Ramos (cell line): ENCODE data around the gene AMOT.
"Not testable (repeated sequence)": the region's sequence is repeated elsewhere in the genome, so short reads cannot be mapped to it uniquely, and the experiment has no call there.

Experiments
- in situ Hi-C: fragments of 300-500 bp; cut with MboI; formaldehyde crosslinking; loops from one replicate; pipeline ENCODE4 v1.14.3; 2022; ENCODE audit warnings: low sequenced_read_pairs; ENCODE audit not compliant: unreplicated experiment

AMOT gene

GRCh38 chrX:112840382-112841113 is at the start of gene AMOT:
TSS of gene AMOT (minus strand) at chrX:112840831. CDS start at chrX:112823126, 17,705 bp downstream.
- in situ Hi-C loops = no loop called here

- in situ Hi-C loops = no loop called here
Measured at GRCh38 chrX:112889400-112889799, 48.8 kb upstream of the AMOT start.

GRCh38 chrX:112888916-112889315 is 48.3 kb upstream of the AMOT start:
- in situ Hi-C loops = no loop called here

- in situ Hi-C loops = no loop called here
Measured at GRCh38 chrX:112877771-112878173, 37.1 kb upstream of the AMOT start.

GRCh38 chrX:112874614-112875013 is 34.0 kb upstream of the AMOT start:
- in situ Hi-C loops = no loop called here

GRCh38 chrX:112874175-112874574 is 33.5 kb upstream of the AMOT start:
- in situ Hi-C loops = no loop called here

- in situ Hi-C loops = no loop called here
Measured at GRCh38 chrX:112868586-112868985, 28.0 kb upstream of the AMOT start.

- in situ Hi-C loops = no loop called here
Measured at GRCh38 chrX:112867570-112867969, 26.9 kb upstream of the AMOT start.

GRCh38 chrX:112866175-112866574 is 25.5 kb upstream of the AMOT start:
- in situ Hi-C loops = no loop called here

GRCh38 chrX:112865464-112866025 is 24.9 kb upstream of the AMOT start:
- in situ Hi-C loops = no loop called here

GRCh38 chrX:112863850-112864249 is 23.2 kb upstream of the AMOT start:
- in situ Hi-C loops = no loop called here

- in situ Hi-C loops = no loop called here
Measured at GRCh38 chrX:112857478-112857878, 16.8 kb upstream of the AMOT start.

- in situ Hi-C loops = not testable (repeated sequence)
Measured at GRCh38 chrX:112854901-112855300, 14.3 kb upstream of the AMOT start.

- in situ Hi-C loops = no loop called here
Measured at GRCh38 chrX:112852851-112853250, 12.2 kb upstream of the AMOT start.

GRCh38 chrX:112851806-112852205 is 11.2 kb upstream of the AMOT start:
- in situ Hi-C loops = no loop called here

GRCh38 chrX:112851161-112851779 is 10.6 kb upstream of the AMOT start:
- in situ Hi-C loops = no loop called here

GRCh38 chrX:112849016-112849415 is 8.4 kb upstream of the AMOT start:
- in situ Hi-C loops = no loop called here

GRCh38 chrX:112846782-112847181 is 6.2 kb upstream of the AMOT start:
- in situ Hi-C loops = no loop called here

GRCh38 chrX:112846187-112846586 is 5.6 kb upstream of the AMOT start:
- in situ Hi-C loops = no loop called here

GRCh38 chrX:112844250-112844649 is 3.6 kb upstream of the AMOT start:
- in situ Hi-C loops = no loop called here

GRCh38 chrX:112841820-112842157 is 1.2 kb upstream of the AMOT start:
- in situ Hi-C loops = no loop called here
